Measurements from ENCODE around the gene UMPS. TPM values are rescaled to one million over a fixed set of nuclear protein-coding genes. Genes with fewer than 3 reads are reported as not detected.

Gene UMPS
- total RNA-seq, 1 experiment from 2014 or later = 62.9 TPM

- no peak for DNase-seq
- H3K36me3 ChIP-seq = peaks cover 8% of the 10 kb centered on the region
- no peaks in the 10 kb centered on the region for H3K9me3 ChIP-seq (replicated peaks)
- H3K27ac ChIP-seq = no peak overlapping the region
- H3K4me3 ChIP-seq = no peak overlapping the region
- no peaks in the 10 kb centered on the region for H3K27me3 ChIP-seq
- peaks cover 61% of the 10 kb centered on the region for H3K4me1 ChIP-seq
Measured at GRCh38 chr3:124763644-124764358, 33.5 kb downstream of the UMPS start.

- H3K9me3 ChIP-seq (replicated peaks) = no peaks in the 10 kb centered on the region
- peaks cover 54% of the 10 kb centered on the region for H3K4me1 ChIP-seq
- DNase-seq = peak; percentile 55 to 78
- H3K36me3 ChIP-seq = peaks cover 8% of the 10 kb centered on the region
- no peak overlapping the region for H3K4me3 ChIP-seq
- no peak overlapping the region; the same call in 1 of the 2 replicates for H3K27ac ChIP-seq
- no peaks in the 10 kb centered on the region for H3K27me3 ChIP-seq
Measured at GRCh38 chr3:124764746-124765145, 34.5 kb downstream of the UMPS start.

- H3K4me3 ChIP-seq = no peak overlapping the region
- no peak for DNase-seq
- peaks cover 8% of the 10 kb centered on the region for H3K36me3 ChIP-seq
- H3K9me3 ChIP-seq (replicated peaks) = no peaks in the 10 kb centered on the region
- no peak overlapping the region; the same call in 1 of the 2 replicates for H3K27ac ChIP-seq
- no peaks in the 10 kb centered on the region for H3K27me3 ChIP-seq
- H3K4me1 ChIP-seq = peaks cover 54% of the 10 kb centered on the region
Measured at GRCh38 chr3:124765197-124765840, 35.1 kb downstream of the UMPS start.

GRCh38 chr3:124766113-124767095, 36.2 kb downstream of the UMPS start:
- peak; percentile 51 to 79 for DNase-seq
- Histone ChIP-seq H3K27ac (peak overlapping the region; percentile 89), H3K27me3 (no peaks in the 10 kb centered on the region), H3K4me1 (peaks cover 56% of the 10 kb centered on the region), H3K36me3 (peaks cover 8% of the 10 kb centered on the region), H3K9me3 (replicated peaks) (no peaks in the 10 kb centered on the region), H3K4me3 (no peak overlapping the region)

GRCh38 chr3:124767264-124767663, 37.0 kb downstream of the UMPS start:
- no peaks in the 10 kb centered on the region for H3K9me3 ChIP-seq (replicated peaks)
- peak overlapping the region; percentile 89 for H3K27ac ChIP-seq
- H3K4me3 ChIP-seq = no peak overlapping the region
- peak; percentile 51 to 80 for DNase-seq
- H3K36me3 ChIP-seq = peaks cover 8% of the 10 kb centered on the region
- H3K4me1 ChIP-seq = peaks cover 58% of the 10 kb centered on the region
- no peaks in the 10 kb centered on the region for H3K27me3 ChIP-seq

GRCh38 chr3:124767691-124768090, 37.4 kb downstream of the UMPS start:
- Histone ChIP-seq H3K36me3 (peaks cover 8% of the 10 kb centered on the region), H3K4me1 (peaks cover 61% of the 10 kb centered on the region), H3K4me3 (no peak overlapping the region), H3K27me3 (no peaks in the 10 kb centered on the region), H3K9me3 (replicated peaks) (no peaks in the 10 kb centered on the region), H3K27ac (peak overlapping the region; percentile 89)
- no peak for DNase-seq

GRCh38 chr3:124768812-124769211, 38.6 kb downstream of the UMPS start:
- DNase-seq = no peak
- peaks cover 8% of the 10 kb centered on the region for H3K36me3 ChIP-seq

GRCh38 chr3:124769462-124769861, 39.2 kb downstream of the UMPS start:
- Histone ChIP-seq H3K9me3 (replicated peaks) (no peaks in the 10 kb centered on the region), H3K4me1 (peaks cover 79% of the 10 kb centered on the region), H3K27ac (peak overlapping the region; percentile 94; the same call in 1 of the 2 replicates), H3K27me3 (no peaks in the 10 kb centered on the region), H3K36me3 (peaks cover 8% of the 10 kb centered on the region), H3K4me3 (no peak overlapping the region)
- no peak for DNase-seq

More at GRCh38 chr3:124768812-124769211, 38.6 kb downstream of the UMPS start:
- Histone ChIP-seq H3K27ac (no peak overlapping the region), H3K9me3 (replicated peaks) (no peaks in the 10 kb centered on the region), H3K4me3 (no peak overlapping the region), H3K27me3 (no peaks in the 10 kb centered on the region), H3K4me1 (peaks cover 73% of the 10 kb centered on the region)

- Histone ChIP-seq H3K27me3 (no peaks in the 10 kb centered on the region), H3K4me3 (no peak overlapping the region), H3K36me3 (peaks cover 8% of the 10 kb centered on the region), H3K4me1 (peaks cover 83% of the 10 kb centered on the region), H3K9me3 (replicated peaks) (no peaks in the 10 kb centered on the region), H3K27ac (peak overlapping the region; percentile 94)
- peak; percentile 95 to 97 for DNase-seq
Measured at GRCh38 chr3:124770336-124771082, 40.3 kb downstream of the UMPS start.

- Histone ChIP-seq H3K9me3 (replicated peaks) (no peaks in the 10 kb centered on the region), H3K4me1 (peaks cover 79% of the 10 kb centered on the region), H3K4me3 (no peak overlapping the region), H3K27me3 (no peaks in the 10 kb centered on the region), H3K36me3 (peaks cover 8% of the 10 kb centered on the region), H3K27ac (peak overlapping the region; percentile 94)
- DNase-seq = no peak
Measured at GRCh38 chr3:124771083-124771445, 40.8 kb downstream of the UMPS start.

- Histone ChIP-seq H3K4me1 (peaks cover 67% of the 10 kb centered on the region), H3K36me3 (peaks cover 2% of the 10 kb centered on the region), H3K27ac (peak overlapping the region; percentile 94), H3K4me3 (no peak overlapping the region), H3K9me3 (replicated peaks) (no peaks in the 10 kb centered on the region), H3K27me3 (no peaks in the 10 kb centered on the region)
- peak; percentile 93 to 97 for DNase-seq
Measured at GRCh38 chr3:124772081-124772831, 42.0 kb downstream of the UMPS start.

- Histone ChIP-seq H3K4me1 (peaks cover 56% of the 10 kb centered on the region), H3K27ac (peak overlapping the region; percentile 94)
- no peak for DNase-seq
Measured at GRCh38 chr3:124773351-124774326, 43.4 kb downstream of the UMPS start.

More at GRCh38 chr3:124773351-124774326, 43.4 kb downstream of the UMPS start:
- no peaks in the 10 kb centered on the region for H3K9me3 ChIP-seq (replicated peaks)
- no peak overlapping the region for H3K4me3 ChIP-seq
- no peaks in the 10 kb centered on the region for H3K27me3 ChIP-seq
- H3K36me3 ChIP-seq = no peaks in the 10 kb centered on the region; the same call in none of the 2 replicates
